Astrocyte of the spinal cord (primary cell): ENCODE measurements around the gene SSBP2.

ENCODE experiments used
- DNase-seq: peaks from one replicate; pipeline ENCODE4 v3.0.0; 2011; ENCODE audit warnings: low read depth, low spot score
- H3K4me3 ChIP-seq: 2 replicates; pipeline ENCODE4 v1.5.1; 2011; ENCODE audit warnings: low read depth, mild to moderate bottlenecking, low read length, moderate library complexity
- in situ Hi-C: cut with HindIII; loops from 2 replicates; pipeline ENCODE4 v1.10.0; 2017; ENCODE audit warnings: low sequenced_read_pairs
- TF ChIP-seq, protein P1 (sequence below): IDR thresholded peaks from 2 replicates; pipeline ENCODE4 v1.5.1; 2012; ENCODE audit warnings: low read depth, mild to moderate bottlenecking, low read length, inconsistent platforms

SSBP2 gene

DNA sequence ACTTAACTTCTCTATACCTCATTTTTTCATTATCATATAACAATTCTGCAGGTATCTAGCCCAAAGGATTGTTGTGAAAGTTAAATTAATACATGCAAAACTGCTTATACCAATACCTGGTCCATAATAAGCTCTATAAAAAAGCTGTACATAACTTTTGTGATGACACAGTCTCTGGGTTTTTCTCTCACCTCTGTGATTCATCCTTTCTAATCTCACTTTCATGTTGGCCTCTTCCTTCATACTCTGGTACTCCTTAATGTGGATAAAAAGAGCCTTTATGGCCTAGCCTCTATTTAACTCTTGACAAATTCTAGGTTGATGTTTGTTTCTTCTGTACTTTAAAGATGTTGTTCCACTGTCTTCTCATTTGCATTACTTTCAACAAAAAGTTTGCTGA lies 194.1 kb downstream of the SSBP2 start:
- no peak overlapping the region for H3K4me3 ChIP-seq
- TF ChIP-seq, protein P1, sequence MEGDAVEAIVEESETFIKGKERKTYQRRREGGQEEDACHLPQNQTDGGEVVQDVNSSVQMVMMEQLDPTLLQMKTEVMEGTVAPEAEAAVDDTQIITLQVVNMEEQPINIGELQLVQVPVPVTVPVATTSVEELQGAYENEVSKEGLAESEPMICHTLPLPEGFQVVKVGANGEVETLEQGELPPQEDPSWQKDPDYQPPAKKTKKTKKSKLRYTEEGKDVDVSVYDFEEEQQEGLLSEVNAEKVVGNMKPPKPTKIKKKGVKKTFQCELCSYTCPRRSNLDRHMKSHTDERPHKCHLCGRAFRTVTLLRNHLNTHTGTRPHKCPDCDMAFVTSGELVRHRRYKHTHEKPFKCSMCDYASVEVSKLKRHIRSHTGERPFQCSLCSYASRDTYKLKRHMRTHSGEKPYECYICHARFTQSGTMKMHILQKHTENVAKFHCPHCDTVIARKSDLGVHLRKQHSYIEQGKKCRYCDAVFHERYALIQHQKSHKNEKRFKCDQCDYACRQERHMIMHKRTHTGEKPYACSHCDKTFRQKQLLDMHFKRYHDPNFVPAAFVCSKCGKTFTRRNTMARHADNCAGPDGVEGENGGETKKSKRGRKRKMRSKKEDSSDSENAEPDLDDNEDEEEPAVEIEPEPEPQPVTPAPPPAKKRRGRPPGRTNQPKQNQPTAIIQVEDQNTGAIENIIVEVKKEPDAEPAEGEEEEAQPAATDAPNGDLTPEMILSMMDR, result no peak
- no peak for DNase-seq
- in situ Hi-C loops, result no loop called here

DNA sequence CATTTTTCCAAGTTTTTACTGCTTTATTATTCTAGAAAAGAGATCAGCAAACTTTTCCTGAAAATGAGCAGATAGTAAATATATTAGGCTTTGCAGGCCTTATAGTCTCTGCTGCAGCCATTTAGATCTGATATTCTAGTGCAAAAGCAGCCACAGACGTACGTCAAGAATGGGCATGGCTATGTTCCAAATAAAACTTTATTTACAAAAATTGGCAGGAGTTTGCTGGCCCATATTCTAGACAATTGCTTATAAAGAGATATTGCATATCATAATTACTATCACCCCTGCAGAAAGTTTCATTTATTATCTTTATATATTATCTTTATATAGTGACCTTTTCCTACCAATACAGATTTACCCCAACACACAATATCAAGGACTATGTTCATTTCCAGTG lies 195.0 kb downstream of the SSBP2 start:
- DNase-seq, result no peak
- in situ Hi-C loops, result no loop called here
- TF ChIP-seq, protein P1, result no peak
- no peak overlapping the region for H3K4me3 ChIP-seq

DNA sequence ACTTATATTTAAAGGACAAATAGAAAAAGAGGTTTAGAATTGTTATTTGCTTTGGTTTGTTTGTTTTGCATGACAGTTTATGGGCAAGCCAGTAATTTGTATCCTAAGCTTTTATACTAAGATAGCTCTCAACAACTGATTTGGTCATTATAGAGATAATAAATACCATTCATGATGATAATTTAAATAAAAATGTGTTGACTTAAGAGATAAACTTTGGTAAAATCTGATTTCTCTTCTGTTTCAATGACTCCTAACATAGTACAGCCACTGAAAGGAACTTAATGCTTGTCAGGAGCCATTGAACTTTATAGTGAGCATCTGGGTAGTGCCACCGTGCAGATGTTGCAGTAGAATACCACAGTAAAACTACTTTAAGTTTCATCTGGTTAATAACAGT lies 196.2 kb downstream of the SSBP2 start:
- no peak for DNase-seq
- TF ChIP-seq, protein P1, result no peak
- no peak overlapping the region for H3K4me3 ChIP-seq
- in situ Hi-C loops, result no loop called here

DNA sequence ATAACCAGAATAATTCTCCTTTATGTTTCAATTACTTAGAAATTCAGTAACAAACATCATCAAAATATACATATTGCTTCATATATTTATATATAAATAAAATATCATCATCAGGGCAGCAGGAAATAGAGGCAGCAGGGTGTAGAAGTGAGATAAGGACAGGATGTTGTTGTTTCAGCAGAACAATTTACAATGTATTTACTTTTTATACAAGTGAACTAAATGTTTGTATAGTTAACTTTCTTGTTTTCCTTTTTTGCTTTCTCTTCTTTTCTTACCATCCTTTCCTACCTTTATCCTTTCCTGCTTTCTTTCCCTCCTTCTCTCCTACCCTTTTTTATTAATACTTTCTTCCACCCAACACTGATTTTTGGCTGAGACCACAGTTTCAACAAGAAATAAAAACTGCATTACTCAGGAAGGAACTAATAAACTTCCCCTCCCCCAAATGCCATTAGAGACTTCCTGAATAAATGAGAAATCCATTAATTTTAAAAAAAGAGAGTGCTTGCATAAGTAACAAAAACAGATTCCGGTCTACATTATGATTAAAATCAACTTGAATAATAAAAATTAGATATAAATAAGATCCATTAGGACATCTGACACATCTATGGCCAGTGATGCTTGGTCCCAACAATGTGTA lies 197.2 kb downstream of the SSBP2 start:
- no peak for DNase-seq
- no peak overlapping the region for H3K4me3 ChIP-seq

DNA sequence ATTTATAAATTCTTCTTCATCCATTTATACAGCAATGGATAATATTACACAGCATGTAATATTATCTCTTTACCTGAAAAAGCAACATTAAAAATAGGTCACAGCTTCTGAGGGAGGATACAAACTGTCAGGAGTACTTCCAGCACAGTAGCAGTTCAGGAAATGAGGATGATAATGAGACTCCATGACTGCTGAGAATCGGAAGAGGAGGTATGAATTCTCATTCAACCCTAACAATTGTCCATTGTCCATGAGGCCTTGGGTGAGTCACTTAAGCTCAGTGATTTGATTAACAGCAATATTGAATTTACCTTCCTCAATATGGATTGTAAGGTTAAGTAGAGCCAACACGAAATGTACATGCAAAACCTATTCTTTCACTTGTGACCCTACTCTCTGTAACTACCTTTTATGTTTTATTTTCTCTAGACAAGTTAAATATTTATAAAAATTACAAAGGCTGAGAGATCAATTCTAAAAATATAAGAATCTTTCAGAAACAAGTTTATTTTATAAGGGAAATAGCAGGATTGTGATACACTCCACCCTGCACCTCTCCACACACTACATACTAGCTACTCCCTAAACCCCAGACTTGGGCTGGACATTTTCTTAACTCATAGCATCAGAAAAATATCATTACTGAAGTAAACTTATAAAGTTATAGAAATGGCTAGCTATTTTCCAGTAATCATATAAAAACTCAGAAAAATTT lies 197.9 kb downstream of the SSBP2 start:
- no peak for DNase-seq
- TF ChIP-seq, protein P1, result no peak
- in situ Hi-C loops, result no loop called here
- H3K4me3 ChIP-seq, result no peak overlapping the region

More for the DNA sequence above, 197.2 kb downstream of the SSBP2 start:
- in situ Hi-C loops, result no loop called here
- TF ChIP-seq, protein P1, result no peak

DNA sequence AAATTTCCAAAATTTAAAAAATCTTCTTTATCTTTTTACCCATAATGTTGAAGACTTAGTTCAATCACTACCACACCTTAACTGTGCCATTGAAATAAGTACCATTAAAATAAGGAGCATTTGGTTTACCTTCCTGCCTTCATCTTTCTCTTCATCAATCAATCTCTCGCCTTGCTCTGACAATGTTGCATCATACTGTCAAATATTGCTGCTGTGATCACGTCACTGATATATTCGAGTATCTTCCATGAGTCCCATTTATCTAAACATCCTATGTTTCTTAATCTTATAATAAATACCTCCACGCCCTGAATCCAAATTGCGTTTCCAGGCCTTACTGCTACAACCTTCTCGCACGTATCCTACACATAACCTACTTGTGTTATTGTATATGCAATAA lies 201.8 kb downstream of the SSBP2 start:
- H3K4me3 ChIP-seq, result no peak overlapping the region
- no peak for DNase-seq
- in situ Hi-C loops, result no loop called here
- TF ChIP-seq, protein P1, result no peak
